HS-5 (cell line): ENCODE measurements around the gene PTPN7.
"Not testable (repeated sequence)": the region's sequence is repeated elsewhere in the genome, so short reads cannot be mapped to it uniquely, and the experiment has no call there.

Source experiments
- DNase-seq: peaks from one replicate; pipeline ENCODE4 v3.0.0-alpha.2; 2012; ENCODE audit warnings: low read depth

The PTPN7 gene

DNA sequence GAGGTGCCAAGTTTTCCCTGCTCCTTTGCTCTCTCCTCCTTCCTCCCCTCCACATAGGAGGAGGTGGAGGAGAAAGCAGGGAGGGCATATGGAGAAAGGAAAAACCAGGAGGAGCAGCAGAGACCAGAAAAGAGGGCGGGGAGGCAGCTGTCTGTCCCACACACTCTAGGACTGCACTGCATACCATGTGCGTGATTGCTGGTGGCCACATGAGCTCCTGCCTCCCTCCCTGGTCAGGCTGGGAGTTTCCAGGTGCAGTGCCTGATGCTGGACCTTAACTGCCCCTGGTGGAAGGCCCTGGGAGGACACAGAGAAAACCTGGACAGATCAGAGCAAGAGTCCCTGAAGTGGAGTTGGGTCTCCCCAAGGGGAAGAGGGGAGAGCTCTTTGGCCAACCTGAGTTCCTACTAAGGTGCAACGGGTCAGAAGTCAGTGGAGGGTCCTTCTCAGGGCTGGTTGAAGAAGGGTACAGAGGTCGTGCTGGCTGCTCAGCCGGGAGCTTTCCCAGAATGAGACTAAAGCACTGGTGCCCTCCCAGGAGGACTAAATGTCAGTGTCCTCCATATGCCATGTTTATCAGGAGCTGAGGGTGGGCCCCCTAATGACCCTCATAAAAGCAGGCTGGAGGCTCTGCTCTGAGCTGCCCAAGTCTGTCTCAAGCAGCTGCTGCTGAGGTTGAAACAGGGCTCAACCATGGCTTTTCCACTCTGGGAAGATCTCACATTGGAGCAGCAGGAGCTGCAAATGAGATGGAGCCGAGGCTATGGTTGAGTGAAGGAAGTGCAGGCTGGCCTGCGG is 29.7 kb upstream of the PTPN7 start:
- no peak for DNase-seq

DNA sequence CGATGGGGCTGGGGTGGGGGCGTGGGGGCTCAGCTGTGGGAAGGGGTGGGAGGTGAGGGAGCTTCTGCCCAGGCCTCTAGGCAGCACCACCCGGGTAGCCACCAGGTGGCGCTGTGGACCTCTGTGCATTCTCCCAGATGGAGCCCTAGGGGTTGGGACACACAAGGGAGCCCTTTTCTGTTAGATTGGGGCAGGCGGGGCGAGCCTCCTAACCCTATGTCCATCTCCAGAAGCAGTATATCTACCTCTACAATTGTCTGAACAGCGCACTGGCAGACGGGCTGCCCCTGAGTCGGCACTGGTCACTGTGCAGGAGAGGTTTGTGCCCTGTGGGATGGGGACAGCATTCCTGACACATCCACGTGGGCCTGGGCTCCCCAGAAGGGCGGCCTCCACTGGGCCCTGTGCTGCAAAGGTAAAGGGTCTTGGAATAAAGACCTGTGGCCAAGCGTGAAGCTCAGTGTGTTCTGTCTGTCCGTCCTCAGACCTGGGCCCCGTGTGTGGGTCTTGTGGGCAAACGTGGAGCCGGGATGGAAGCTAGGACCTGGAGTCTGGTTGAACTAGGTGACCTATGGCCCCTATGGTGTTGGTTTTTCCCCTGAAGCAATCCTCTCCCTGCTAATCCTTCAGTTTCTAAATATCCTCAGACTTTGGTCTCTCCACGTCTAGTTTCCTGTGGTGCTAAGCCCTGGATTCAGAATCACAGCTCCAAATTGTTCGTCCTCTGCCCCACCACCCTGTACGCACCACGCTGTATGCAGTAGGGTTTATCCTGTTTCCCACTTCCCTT is 28.8 kb upstream of the PTPN7 start:
- no peak for DNase-seq

DNA sequence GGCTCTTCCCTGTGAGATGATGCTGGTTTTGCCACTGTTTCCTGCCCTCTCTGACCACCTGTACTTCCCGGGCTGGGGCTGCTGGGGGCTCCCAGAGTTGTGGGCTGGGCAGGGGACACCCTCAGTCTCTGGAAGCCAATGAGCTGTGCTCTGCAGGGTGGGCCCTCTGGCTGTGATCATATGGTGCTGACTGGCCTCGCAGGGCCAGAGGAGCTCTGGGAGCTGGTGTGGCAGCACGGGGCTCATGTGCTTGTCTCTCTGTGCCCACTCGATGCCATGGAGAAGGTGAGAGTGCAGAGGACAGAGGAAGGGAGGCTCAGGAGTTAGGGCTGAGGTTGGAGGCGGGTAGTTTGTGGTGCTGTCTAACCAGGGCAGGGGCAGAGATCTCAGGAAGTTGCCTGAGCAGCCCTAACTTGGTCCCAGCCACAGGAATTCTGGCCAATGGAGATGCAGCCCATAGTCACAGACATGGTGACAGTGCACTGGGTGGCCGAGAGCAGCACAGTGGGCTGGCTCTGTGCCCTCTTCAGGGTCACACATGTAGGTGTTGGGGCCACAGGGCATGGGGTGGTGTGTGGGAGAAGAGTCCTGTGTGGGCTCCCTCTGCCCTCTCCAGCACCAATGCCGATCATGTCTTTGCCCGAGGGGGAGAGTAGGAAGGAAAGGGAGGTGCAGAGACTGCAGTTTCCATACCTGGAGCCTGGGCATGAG is 27.4 kb upstream of the PTPN7 start:
- DNase-seq: no peak

DNA sequence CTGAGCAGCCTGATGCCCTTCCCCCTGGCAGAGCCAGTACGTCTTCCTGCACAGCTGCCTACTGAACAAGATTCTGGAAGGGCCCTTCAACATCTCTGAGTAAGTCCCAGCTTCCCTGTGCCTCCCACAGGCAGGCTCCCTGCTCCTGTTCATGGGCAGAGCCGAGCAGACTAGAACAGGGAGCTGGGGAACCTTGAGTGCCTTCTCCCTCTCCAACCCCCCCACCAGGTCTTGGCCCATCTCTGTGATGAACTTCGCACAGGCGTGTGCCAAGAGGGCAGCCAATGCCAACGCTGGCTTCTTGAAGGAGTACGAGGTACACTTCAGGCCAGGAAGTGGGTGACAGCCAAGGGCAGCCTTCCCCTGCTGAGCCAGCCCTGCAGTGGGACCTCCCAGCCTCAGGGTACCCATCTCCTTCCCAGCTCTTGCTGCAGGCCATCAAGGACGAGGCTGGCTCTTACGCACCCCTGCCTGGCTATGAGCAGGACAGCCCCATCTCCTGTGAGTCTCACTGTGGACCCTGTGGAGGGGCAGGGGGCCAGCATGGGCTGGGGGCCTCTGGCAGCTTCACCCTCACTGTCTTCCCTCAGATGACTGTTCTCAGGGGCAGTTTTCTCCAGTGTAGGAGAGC is 26.8 kb upstream of the PTPN7 start:
- no peak for DNase-seq

DNA sequence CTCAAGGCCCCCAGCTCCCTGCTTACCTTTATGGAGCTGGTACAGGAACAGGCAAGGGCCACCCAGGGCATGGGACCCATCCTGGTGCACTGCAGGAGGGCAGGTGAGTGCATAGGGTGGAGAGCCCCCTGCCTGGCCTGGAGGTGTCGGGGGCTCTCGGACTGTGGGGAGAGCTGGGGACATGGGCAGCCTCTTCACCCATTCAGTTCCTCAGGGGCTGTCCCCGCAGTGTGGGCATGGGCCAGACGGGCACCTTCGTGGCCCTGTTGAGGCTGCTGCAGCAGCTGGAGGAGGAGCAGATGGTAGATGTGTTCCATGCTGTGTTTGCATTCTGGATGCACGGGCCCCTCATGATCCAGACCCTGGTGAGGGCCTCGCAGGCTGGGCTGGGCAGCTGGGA is 25.9 kb upstream of the PTPN7 start:
- DNase-seq: no peak

DNA sequence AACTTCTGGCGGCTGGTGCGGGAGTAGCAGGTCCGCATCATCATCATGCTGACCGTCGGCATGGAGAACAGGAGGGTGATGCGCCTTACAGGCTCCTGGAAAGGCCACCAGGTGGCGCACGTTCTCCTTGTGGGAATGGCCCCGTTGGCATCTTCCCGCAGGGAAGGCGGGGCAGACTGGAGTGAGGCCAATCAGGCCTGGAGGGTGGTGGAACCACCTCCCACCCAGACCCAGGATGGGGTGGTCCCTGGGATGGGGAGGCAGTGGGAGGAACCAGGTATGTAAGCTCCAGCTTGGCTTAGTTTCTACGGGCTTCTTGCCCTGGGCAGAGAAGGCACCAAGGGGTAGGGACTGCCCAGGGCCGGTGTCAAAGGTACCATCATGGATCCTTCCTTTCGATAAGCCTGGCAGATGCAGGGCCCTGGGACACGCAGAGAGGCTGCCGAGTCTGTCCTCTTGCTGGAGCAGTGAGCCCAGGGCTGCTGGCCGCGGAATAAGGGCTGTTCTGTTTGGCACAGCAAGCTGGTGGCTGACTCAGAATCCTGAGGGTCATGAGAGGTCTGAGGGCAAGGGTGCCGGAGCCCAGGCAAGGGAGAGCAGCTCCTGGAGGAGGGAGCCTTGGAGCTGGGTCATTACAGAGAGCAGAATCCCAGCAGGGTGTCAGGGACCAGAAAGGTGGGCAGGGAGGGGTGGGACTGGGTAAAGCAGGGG is 24.5 kb upstream of the PTPN7 start:
- DNase-seq: peak; percentile 77

DNA sequence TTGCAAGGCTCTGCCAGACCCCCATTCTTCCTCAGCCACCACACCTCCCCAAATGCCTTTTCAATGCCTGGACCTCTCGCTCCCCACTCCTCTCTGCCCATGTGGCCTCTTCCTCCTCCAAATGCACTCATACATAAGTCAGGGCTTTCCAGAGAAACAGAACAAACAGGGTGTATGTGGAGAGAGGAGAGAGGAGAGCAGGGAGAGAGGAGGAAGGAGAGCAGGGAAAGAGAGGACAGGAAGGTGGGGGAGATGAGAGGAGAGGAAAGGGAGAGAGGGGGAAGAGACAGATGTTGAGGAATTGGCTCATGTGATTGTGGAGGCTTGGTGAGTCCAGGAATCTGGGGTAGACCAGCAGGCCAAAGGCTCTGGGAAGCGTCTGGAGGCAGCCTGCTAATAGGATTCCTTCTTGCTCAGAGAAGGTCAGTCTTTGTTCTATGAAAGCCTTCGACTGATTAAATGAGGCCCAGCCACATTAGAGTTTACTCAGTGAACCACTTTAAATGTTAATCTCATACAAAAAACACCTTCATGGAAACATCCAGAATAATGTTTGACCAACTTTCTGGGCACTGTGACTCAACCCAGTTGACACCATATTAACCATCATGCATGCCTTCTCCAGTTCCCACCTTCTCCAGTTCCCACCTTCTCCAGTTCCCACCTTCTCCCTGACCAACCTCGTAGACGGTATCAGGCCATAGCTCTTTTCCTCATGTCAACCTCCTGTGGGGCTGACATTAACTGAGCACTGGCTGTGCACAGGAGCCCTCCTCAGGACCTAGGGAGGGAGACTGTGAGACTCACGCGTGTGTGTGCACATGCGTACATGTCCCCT is 21.9 kb upstream of the PTPN7 start:
- no peak for DNase-seq

DNA sequence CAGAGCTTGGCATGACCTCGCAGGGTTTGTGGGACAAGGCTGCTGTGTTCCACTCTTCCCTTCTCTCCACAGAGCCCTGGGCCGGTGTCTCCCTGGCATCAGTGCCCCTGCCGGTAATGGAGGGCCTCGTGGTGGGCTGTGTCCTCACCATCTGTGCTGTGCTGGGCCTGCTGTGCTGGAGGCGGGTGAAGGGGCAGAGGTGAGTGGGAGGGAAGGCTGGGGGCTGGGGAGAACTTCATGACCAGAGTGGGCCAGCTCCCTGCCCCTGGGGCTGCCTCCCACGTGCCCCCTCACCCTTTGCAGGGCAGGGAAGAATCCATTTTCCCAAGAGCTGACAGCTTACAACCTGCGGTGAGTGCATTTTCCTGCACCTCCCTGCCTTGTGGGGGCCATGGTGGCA is 21.2 kb upstream of the PTPN7 start:
- no peak for DNase-seq

DNA sequence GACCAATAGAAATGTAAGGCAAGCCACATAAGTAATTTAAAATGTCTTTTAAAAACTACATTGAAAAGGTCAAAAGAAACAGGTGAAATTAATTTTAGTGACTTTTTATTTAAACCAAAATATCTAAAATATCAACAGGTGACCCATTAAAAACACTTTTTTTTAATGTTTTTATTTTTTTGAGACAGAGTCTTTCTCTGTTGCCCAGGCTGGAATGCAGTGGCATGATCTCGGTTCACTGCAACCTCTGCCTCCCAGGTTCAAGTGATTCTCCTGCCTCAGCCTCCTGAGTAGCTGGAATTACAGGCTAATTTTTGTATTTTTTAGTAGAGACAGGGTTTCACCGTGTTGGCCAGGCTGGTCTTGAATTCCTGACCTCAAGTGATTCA is 20.3 kb upstream of the PTPN7 start:
- not testable (repeated sequence) for DNase-seq

DNA sequence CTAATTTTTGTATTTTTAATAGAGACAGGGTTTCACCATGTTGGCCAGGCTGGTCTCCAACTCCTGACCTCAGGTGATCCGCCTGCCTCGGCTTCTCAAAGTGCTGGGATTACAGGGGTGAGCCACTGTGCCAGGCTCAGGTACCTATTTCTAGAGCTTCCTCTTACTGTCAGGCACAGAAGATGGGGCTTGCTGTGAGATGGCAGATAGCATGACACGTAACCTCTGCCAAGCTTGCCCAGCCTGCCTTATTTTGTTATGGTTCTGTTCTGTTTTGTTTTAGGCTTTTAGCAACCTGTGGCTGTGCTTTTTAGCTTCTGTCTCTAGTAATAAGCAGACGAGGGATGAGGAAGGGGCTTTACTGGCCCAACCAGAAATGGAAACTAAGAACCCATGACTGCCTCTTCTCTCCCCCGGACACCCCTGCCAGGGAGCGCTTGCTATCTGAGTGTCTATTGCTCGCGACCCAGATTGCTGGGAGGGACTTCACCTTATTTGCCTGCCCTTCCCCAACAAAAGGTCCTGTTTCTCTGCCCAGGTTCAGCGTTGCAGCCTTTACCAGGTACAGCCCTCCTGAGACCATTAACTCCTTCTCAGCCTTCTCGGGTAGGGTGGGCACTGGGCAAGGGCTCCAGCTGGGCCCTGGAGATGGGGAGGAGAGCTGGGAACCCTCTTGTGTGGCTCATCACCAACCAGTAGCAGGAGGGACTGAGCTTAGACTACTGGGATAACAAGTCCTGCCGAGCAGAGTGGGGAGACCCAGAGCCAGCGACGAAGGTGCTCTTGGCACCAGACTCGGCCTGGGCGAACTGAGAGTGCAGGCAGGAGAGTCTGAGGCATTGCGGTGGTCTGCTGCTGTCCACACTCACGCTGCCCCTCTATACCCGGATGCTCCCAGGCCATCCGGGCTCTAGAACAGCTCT is 19.7 kb upstream of the PTPN7 start:
- no peak for DNase-seq

DNA sequence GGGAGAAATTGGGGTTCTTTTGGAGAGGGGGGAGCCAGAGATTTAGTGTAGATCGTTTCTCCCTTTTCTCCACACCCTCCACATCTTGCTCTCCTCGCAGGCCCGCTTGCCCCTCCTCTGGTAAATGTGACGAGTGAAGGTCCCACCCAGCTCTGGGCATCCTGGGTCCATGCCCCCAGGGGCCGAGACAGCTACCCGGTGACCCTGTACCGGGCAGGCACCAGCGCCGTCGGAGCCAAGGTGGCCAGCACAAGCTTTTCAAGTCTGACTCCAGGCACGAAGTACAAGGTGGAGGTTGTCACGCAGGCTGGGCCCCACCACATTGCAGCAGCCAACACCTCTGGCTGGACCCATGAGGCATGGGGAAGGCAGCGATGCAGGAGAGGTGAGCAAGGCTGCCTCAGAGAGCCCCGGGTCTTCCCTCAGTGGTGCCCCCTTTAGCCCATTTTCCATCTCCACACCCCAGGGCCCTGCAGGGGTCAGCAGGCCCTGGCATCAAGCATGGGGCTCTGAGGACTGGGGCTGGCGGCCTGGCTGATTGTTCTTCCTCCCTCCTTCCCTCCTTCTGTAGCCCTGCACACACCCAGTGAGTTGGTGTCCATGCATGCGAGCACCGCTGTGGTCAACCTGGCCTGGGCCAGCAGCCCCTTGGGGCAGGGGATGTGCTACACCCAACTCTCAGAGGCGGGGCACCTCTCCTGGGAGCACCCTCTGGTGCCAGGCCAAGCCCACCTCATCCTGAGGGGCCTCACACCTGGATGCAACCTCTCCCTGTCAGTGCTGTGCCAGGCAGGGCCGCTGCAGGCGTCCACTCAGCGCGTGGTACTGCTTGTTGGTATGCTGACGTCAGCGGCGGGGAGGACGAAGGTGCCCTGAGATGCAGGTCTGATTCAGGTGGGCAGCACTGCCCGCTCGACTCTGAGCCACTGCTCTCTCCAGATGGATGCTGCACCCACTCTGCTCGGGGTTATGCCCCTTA is 16.8 kb upstream of the PTPN7 start:
- no peak for DNase-seq

DNA sequence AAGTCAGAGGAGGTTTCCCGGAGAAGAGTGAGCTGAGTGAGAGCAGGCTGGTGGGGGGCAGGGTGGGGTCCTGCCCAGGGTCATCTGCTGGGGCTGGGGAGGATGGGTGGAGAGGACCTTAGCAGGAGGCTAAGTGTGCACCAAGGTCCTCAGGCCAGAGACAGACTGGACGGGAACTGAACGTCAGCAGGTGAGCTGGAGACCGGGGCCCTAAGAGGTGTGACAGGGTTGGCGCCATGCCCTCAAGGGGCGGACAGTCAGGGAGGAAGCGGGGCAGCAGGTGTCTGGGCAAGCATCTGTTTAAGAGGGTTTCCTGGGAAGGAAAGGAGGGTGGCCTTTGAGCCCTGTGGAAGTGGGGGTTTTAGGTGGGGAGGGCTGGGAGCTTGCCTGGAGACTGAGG is 13.6 kb upstream of the PTPN7 start:
- no peak for DNase-seq

DNA sequence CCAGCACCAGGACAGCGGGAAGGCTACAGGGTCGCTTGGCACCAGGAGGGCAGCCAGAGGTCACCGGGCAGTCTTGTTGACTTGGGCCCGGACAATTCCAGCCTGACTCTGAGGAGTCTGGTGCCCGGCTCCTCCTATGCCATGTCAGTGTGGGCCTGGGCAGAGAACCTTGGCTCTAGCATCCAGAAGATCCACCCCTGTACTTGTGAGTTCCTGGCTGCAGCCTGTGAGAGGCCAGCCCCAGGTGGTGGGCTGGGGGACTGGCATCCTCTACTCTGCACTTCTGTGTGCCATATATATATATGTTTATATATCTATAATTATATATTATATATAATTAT is 11.6 kb upstream of the PTPN7 start:
- no peak for DNase-seq

DNA sequence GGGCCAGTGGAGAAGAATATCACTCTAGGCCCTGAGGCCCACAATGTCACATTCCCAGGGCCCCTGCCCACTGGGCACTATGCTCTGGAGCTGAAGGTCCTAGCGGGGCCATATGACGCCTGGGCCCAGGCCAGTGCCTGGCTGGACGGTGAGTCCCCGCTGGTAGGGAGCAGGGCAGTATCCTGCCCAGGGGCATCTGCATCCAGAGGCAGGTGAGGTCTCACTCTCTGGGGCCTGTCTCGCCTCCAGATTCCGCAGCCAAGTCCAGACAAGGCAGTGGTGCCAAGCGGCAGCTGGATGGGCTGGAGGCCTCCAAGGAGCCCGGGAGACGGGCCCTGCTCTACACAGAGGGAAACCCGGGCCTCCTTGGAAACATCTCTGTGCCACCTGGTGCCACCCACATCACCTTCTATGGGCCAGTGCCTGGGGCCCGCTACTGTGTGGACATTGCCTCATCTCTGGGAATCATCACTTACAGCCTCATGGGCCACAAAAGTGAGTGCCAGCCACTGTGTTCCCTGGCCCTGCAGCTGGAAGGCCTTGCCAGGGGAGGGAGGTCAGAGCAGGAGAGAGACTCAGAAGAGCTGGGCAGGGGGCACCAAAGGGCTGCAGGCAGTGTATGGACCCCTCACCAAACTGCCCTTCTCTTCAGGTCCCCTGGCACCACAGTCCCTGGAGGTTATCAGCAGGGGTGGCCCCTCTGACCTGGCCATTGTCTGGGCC is 11.1 kb upstream of the PTPN7 start:
- no peak for DNase-seq

DNA sequence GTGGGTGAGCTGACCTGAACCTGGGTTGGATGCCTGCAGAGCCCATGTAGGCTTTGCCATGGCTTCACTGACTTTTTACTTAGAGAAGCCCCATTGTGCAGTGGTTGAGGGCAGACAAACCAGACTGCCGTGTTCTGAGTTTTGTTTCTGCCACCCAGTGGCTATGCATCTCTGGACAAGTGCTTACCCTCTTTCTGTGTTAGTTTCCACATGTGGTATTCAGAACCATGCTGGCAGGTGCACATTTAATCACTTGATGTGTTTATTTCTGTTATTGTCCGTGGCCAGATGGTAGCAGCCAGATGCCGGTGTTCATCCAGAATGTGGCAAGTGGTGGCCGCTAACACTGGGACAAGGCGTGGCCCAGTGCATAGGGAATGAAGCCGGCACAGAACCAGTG is 10.3 kb upstream of the PTPN7 start:
- DNase-seq: no peak

DNA sequence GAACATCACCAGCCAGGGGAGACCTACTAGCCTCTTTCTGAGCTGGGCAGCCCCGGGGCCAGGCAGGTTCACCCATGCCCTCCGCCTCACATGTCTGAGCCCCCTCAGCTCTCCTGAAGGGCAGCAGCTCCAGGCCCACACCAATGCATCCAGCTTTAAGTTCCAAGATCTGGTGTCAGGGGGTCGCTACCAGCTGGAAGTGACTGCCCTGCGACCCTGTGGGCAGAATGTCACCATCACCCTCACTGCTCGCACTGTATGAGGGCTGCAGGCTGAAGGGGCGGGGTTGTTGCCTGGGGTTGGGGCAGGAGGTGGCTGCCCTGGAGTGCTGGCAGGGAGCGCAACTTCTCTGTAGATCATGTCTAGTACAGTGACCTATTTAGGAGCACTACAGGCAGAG is 8.5 kb upstream of the PTPN7 start:
- no peak for DNase-seq

DNA sequence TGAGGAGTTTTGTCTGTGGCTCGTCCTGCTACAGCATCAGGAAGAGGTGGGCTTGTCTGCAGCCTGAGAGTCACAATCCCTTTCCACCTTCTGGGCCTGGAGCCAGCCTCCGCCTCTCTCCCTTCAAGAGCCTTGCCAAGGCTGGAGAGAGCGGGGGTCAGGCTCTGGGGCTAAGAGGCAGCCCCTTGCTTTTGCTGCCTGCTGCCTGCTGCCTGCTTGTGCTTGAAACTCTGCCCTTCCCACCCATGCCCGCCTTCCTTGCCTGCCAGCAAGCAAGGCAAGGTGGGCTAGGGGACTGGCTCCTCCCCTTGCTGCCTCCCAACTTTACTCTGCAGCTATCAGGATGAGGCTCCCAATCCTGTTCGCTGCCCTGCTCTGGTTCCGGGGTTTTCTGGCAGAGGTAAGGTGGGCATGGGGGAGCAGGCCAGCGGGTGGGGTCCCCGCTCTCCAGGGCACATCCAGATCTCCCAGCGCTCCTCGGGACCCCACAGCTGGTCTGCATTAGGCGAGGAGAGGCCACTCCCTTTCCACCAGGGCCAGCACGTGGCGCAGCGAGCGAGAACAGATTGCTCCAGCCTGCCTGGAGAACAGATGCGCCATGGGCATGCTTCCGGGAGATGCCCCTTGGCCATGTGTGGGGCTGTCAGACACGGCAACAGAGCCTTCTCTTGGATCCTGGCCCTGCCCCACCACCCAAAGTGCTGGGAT is 7.5 kb upstream of the PTPN7 start:
- no peak for DNase-seq
